H9 (cell line): ENCODE results near the gene ENDOV. TPM values are rescaled to one million over a fixed set of nuclear protein-coding genes. Genes with fewer than 3 reads are reported as not detected.

ENCODE experiments used
- DNase-seq: peaks from one replicate; pipeline ENCODE4 v3.0.0-alpha.2; 2017
- H2AFZ ChIP-seq: one replicate; pipeline ENCODE4 v1.6.1; 2013; ENCODE audit warnings: mild to moderate bottlenecking, low read length, control low read depth, moderate library complexity
- H2AK5ac ChIP-seq: 2 replicates; pipeline ENCODE4 v1.6.1; 2013; ENCODE audit warnings: low read length, control low read depth, mixed read lengths; ENCODE audit not compliant: insufficient read length
- H2BK120ac ChIP-seq: one replicate; pipeline ENCODE4 v1.6.1; 2013; ENCODE audit warnings: low read depth, mild to moderate bottlenecking, low read length, control low read depth, inconsistent platforms; ENCODE audit not compliant: poor library complexity, severe bottlenecking
- H2BK12ac ChIP-seq: 2 replicates; pipeline ENCODE4 v1.6.1; 2013; ENCODE audit warnings: low read length, control low read depth, mixed read lengths, low read depth; ENCODE audit not compliant: insufficient read length
- H2BK15ac ChIP-seq: 2 replicates; pipeline ENCODE4 v1.6.1; 2013; ENCODE audit warnings: low read depth, low read length, control low read depth
- H2BK20ac ChIP-seq: one replicate; pipeline ENCODE4 v1.6.1; 2013; ENCODE audit warnings: low read depth, mild to moderate bottlenecking, low read length, control low read depth, inconsistent platforms; ENCODE audit not compliant: poor library complexity, severe bottlenecking
- H2BK5ac ChIP-seq: 2 replicates; pipeline ENCODE4 v1.6.1; 2013; ENCODE audit warnings: low read length, control low read depth, mixed read lengths; ENCODE audit not compliant: insufficient read length
- H3K14ac ChIP-seq: 2 replicates; pipeline ENCODE4 v1.6.1; 2013; ENCODE audit warnings: low read length, control low read depth; ENCODE audit not compliant: insufficient read depth
- H3K18ac ChIP-seq: 2 replicates; pipeline ENCODE4 v1.6.1; 2013; ENCODE audit warnings: low read depth, mild to moderate bottlenecking, mixed read lengths, low read length, control low read depth; ENCODE audit not compliant: insufficient read length
- H3K23ac ChIP-seq: 2 replicates; pipeline ENCODE4 v1.6.1; 2013; ENCODE audit warnings: low read length, control low read depth, mixed read lengths, low read depth; ENCODE audit not compliant: insufficient read length
- H3K23me2 ChIP-seq: 2 replicates; pipeline ENCODE4 v1.6.1; 2013; ENCODE audit warnings: low read depth, mild to moderate bottlenecking, mixed read lengths, low read length, control low read depth; ENCODE audit not compliant: insufficient read length, poor library complexity, severe bottlenecking
- H3K27ac ChIP-seq: 2 replicates; pipeline ENCODE4 v1.5.1; 2013; ENCODE audit warnings: low read length, control low read depth, mixed read lengths, low read depth; ENCODE audit not compliant: insufficient read length
- H3K27me3 ChIP-seq: 2 replicates; pipeline ENCODE4 v1.6.1; 2013; ENCODE audit warnings: low read length, control low read depth, inconsistent platforms; ENCODE audit not compliant: insufficient read depth
- H3K4ac ChIP-seq: 2 replicates; pipeline ENCODE4 v1.6.1; 2013; ENCODE audit warnings: low read depth, mild to moderate bottlenecking, control low read depth, inconsistent platforms, low read length, moderate library complexity
- H3K4me1 ChIP-seq: 2 replicates; pipeline ENCODE4 v1.6.1; 2013; ENCODE audit warnings: low read length, control low read depth, inconsistent platforms; ENCODE audit not compliant: insufficient read depth
- H3K4me2 ChIP-seq: 2 replicates; pipeline ENCODE4 v1.6.1; 2013; ENCODE audit warnings: low read length, control low read depth, mixed read lengths; ENCODE audit not compliant: insufficient read length, insufficient read depth
- H3K56ac ChIP-seq: 2 replicates; pipeline ENCODE4 v1.6.1; 2013; ENCODE audit warnings: low read depth, mild to moderate bottlenecking, mixed read lengths, low read length, control low read depth; ENCODE audit not compliant: insufficient read length
- H3K79me1 ChIP-seq: 2 replicates; pipeline ENCODE4 v1.6.1; 2013; ENCODE audit warnings: low read depth, mild to moderate bottlenecking, moderate library complexity, low read length, control low read depth, inconsistent platforms; ENCODE audit not compliant: insufficient read depth, poor library complexity, severe bottlenecking
- H3K79me2 ChIP-seq: 2 replicates; pipeline ENCODE4 v1.6.1; 2013; ENCODE audit warnings: low read length, control low read depth, inconsistent platforms; ENCODE audit not compliant: insufficient read depth
- H3K9ac ChIP-seq: 2 replicates; pipeline ENCODE4 v1.6.1; 2013; ENCODE audit warnings: low read length, control low read depth, mixed read lengths; ENCODE audit not compliant: insufficient read length; ENCODE audit errors: extremely low read depth
- H3K9me3 ChIP-seq: one replicate; pipeline ENCODE4 v1.6.1; 2013; ENCODE audit warnings: low read depth, low read length, inconsistent platforms; ENCODE audit not compliant: control insufficient read depth
- H3T11ph ChIP-seq: one replicate; pipeline ENCODE4 v1.6.1; 2013; ENCODE audit warnings: mild to moderate bottlenecking, low read length, control low read depth, inconsistent platforms
- H4K20me1 ChIP-seq: one replicate; pipeline ENCODE4 v1.6.1; 2013; ENCODE audit not compliant: control insufficient read depth, insufficient read length, insufficient read depth
- H4K5ac ChIP-seq: 2 replicates; pipeline ENCODE4 v1.6.1; 2013; ENCODE audit warnings: low read depth, mild to moderate bottlenecking, mixed read lengths, low read length, control low read depth; ENCODE audit not compliant: insufficient read length
- H4K8ac ChIP-seq: replicated peaks from 2 replicates; pipeline ENCODE4 v1.6.1; 2013; ENCODE audit warnings: low read length, control low read depth, mixed read lengths, low read depth; ENCODE audit not compliant: insufficient read length
- H4K91ac ChIP-seq: 2 replicates; pipeline ENCODE4 v1.6.1; 2013; ENCODE audit warnings: low read depth, mild to moderate bottlenecking, moderate library complexity, mixed read lengths, low read length, control low read depth; ENCODE audit not compliant: insufficient read length
- H3K27ac Mint-ChIP-seq, 3 experiments: 2 replicates in 2 of 3; 3 replicates in 1 of 3; pipeline ENCODE4 v1.8.0; 2020 to 2021; ENCODE audit warnings: mixed read lengths in 3 of 3, mild to moderate bottlenecking in 1 of 3, moderate library complexity in 1 of 3
- H3K27me3 Mint-ChIP-seq: 2 replicates; pipeline ENCODE4 v1.8.0; 2021; ENCODE audit warnings: low read depth, mild to moderate bottlenecking, moderate library complexity, mixed read lengths
- H3K36me3 Mint-ChIP-seq, 3 experiments: 2 replicates in 2 of 3; 3 replicates in 1 of 3; pipeline ENCODE4 v1.8.0; 2020 to 2021; ENCODE audit warnings: low read depth in 3 of 3, mixed read lengths in 3 of 3; ENCODE audit not compliant: insufficient read depth in 1 of 3
- H3K4me1 Mint-ChIP-seq, 2 experiments: 2 replicates each; pipeline ENCODE4 v1.8.0; 2020; ENCODE audit warnings: mixed read lengths in 2 of 2
- H3K4me3 Mint-ChIP-seq, 2 experiments: 2 replicates in 1 of 2; 3 replicates in 1 of 2; pipeline ENCODE4 v1.8.0; 2020 to 2021; ENCODE audit warnings: mild to moderate bottlenecking in 2 of 2, mixed read lengths in 2 of 2, moderate library complexity in 1 of 2
- H3K9me3 Mint-ChIP-seq, 2 experiments: 2 replicates in 1 of 2; 3 replicates in 1 of 2; pipeline ENCODE4 v1.8.0; 2020; ENCODE audit warnings: mild to moderate bottlenecking in 2 of 2, mixed read lengths in 2 of 2, moderate library complexity in 1 of 2
- CTCF ChIP-seq: fragments of 200-600 bp; sonication (generic); conservative IDR thresholded peaks from 3 replicates; pipeline ENCODE4 v1.8.0; 2021; ENCODE audit warnings: antibody characterized with exemption, mild to moderate bottlenecking
- WGBS: extraction: QIAGEN DNeasy Blood & Tissue Kit; methylation state at CpG from one replicate; pipeline ENCODE4 v1.1.7; 2013; ENCODE audit warnings: missing lambda C conversion rate, low lambda C conversion rate, mixed read lengths; ENCODE audit not compliant: insufficient read length; ENCODE audit errors: extremely low coverage; 5-methylcytosine and 5-hydroxymethylcytosine counted together
- total RNA-seq: library from RNA; stranded (reverse); gene quantifications from 2 replicates; pipeline ENCODE4 v1.2.1, GENCODE V29; 2021

ENDOV gene
- total RNA-seq, 1 experiment from 2014 or later = 17.1 TPM

- Histone ChIP-seq H3K4me1 (peaks cover 2% of the 10 kb centered on the region; the same call in 1 of the 2 replicates), H4K8ac (no peak overlapping the region), H3K4me2 (no peak overlapping the region), H2BK15ac (no peak overlapping the region), H3K9me3 (no peaks in the 10 kb centered on the region), H2BK120ac (no peak overlapping the region), H3T11ph (no peak overlapping the region), H3K18ac (no peak overlapping the region), H3K79me1 (no peaks in the 10 kb centered on the region), H3K23me2 (peaks cover 10% of the 10 kb centered on the region), H4K20me1 (no peaks in the 10 kb centered on the region), H3K56ac (no peak overlapping the region), H2BK20ac (no peak overlapping the region), H3K27ac (no peak overlapping the region), H2BK12ac (no peak overlapping the region), H4K5ac (no peak overlapping the region), H3K23ac (no peak overlapping the region), H4K91ac (no peak overlapping the region), H3K79me2 (no peaks in the 10 kb centered on the region), H3K27me3 (no peaks in the 10 kb centered on the region), H3K4ac (no peak overlapping the region), H3K9ac (no peak overlapping the region), H2BK5ac (no peak overlapping the region), H3K14ac (no peak overlapping the region), H2AFZ (no peak overlapping the region), H2AK5ac (no peak overlapping the region)
- H3K4me1 Mint-ChIP-seq = peaks cover 13 to 28% of the 10 kb centered on the region in 2 experiments
- no peak for TF ChIP-seq CTCF
- no peak for DNase-seq
- no peaks in the 10 kb centered on the region; a peak in 1 of 5 replicates for H3K9me3 Mint-ChIP-seq
- H3K27ac Mint-ChIP-seq = no peak overlapping the region
- WGBS = no CpG with 5 or more reads among the region's 21 CpGs
- H3K27me3 Mint-ChIP-seq = peaks cover 80% of the 10 kb centered on the region
- H3K4me3 Mint-ChIP-seq = peak overlapping the region in 1 of 2 experiments; percentile 26; a peak in 2 of 5 replicates
- H3K36me3 Mint-ChIP-seq = peaks cover 0 to 2% (median 0%) of the 10 kb centered on the region in 3 experiments; a peak in 1 of 7 replicates
These were observed 41.7 kb downstream of the ENDOV start for GRCh38 chr17:80456465-80457235.
